Epithelial cell of proximal tubule (primary cell): ENCODE results near the gene ATP5MG. TPM values are rescaled to one million over a fixed set of nuclear protein-coding genes. Genes with fewer than 3 reads are reported as not detected.

Source experiments
- DNase-seq: peaks from one replicate; pipeline ENCODE4 v3.0.0-alpha.2; 2011; ENCODE audit warnings: low read depth
- H3K4me3 ChIP-seq: 2 replicates; pipeline ENCODE4 v1.5.1; 2011; ENCODE audit warnings: low read depth, mild to moderate bottlenecking, low read length
- CTCF ChIP-seq: conservative IDR thresholded peaks from 2 replicates; pipeline ENCODE4 v1.5.1; 2012; ENCODE audit warnings: low read depth, mild to moderate bottlenecking, low read length
- total RNA-seq: library from RNA; depleted of rRNA; stranded (reverse); fragments of >200 nt; gene quantifications from 2 replicates; pipeline ENCODE4 v1.2.3, GENCODE V29; 2015

ATP5MG gene
- total RNA-seq, 1 donor from 2014 or later = 82.7 TPM

GRCh38 chr11:118441770-118442275 is 40.4 kb downstream of the ATP5MG start:
- no peak for TF ChIP-seq CTCF
- no peak for DNase-seq
- H3K4me3 ChIP-seq = no peak overlapping the region

DNA sequence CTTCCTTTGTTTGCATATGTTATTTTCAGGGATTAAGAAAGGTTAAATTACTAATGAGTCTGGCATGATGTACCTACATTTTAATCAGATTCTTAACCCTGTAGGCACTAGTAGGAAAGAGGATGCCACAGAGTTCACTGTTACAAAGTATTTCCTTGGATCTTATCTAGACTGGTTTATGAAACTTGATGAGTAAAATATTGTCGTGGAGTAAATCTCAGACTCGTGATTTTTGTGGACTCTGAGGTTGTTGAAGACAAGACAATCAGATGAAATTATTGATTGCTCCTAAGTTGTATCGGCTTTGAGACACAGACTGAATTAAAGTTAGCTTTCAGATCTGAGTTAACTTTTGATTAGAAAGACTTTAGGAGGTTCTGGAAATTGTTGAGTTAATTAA is 40.9 kb downstream of the ATP5MG start:
- DNase-seq = no peak
- H3K4me3 ChIP-seq = no peak overlapping the region
- no peak for TF ChIP-seq CTCF

DNA sequence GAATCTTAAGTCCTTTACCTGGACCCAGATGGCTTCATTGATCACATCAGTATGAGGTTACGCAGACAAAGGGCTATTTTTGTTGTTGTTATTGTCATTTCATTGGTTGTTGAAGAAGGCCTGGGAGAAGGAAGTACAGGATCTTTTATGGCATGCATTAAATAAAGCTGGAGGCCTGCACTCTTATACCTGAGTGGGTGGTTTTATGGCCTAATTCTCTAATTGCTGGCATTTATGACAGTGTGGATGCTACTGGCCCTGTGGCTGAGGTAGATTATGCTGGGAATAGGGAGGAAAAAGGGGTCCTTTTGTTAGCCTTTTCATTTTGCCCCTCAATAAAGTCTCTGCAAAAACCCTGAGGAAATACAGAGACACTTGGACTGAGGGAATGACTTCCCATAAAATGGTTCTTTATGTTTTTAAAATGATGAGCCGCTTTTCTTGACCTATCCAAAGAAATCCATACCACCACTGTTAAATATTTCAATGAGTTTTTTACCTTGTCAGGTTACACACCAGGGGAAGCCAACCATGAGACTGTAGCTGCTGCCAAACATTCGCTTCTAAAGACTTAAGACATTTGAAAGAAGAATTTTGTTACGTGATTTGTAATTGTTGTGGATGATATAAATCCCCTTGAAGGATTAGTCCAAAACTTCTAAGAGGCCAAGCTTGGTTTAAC is 41.6 kb downstream of the ATP5MG start:
- TF ChIP-seq CTCF = no peak
- DNase-seq = no peak
- H3K4me3 ChIP-seq = no peak overlapping the region

- H3K4me3 ChIP-seq = no peak overlapping the region
- no peak for DNase-seq
- TF ChIP-seq CTCF = no peak
These were observed 42.3 kb downstream of the ATP5MG start for GRCh38 chr11:118443590-118444218.

- no peak overlapping the region for H3K4me3 ChIP-seq
- no peak for DNase-seq
- no peak for TF ChIP-seq CTCF
These were observed 46.0 kb downstream of the ATP5MG start for GRCh38 chr11:118447423-118447822.

GRCh38 chr11:118448294-118448693 is 46.9 kb downstream of the ATP5MG start:
- DNase-seq = no peak
- no peak for TF ChIP-seq CTCF
- H3K4me3 ChIP-seq = no peak overlapping the region
